Neural crest cell (in vitro differentiated cells): Measurements from ENCODE around the gene EXOC4. TPM values are rescaled to one million over a fixed set of nuclear protein-coding genes. Genes with fewer than 3 reads are reported as not detected.

ENCODE experiments used
- DNase-seq: peaks from one replicate; pipeline ENCODE4 v3.0.0; 2021; ENCODE audit warnings: low read depth, mixed read lengths, low spot score
- H3K27ac Mint-ChIP-seq: one replicate; pipeline ENCODE4 v1.8.0; 2021; ENCODE audit warnings: mild to moderate bottlenecking, mixed read lengths; ENCODE audit not compliant: unreplicated experiment
- H3K27me3 Mint-ChIP-seq: 2 replicates; pipeline ENCODE4 v1.8.0; 2021; ENCODE audit warnings: low read depth, mild to moderate bottlenecking, mixed read lengths
- H3K36me3 Mint-ChIP-seq: 2 replicates; pipeline ENCODE4 v1.8.0; 2021; ENCODE audit warnings: low read depth, mild to moderate bottlenecking, mixed read lengths
- H3K4me1 Mint-ChIP-seq: 2 replicates; pipeline ENCODE4 v1.8.0; 2021; ENCODE audit warnings: mixed read lengths
- H3K4me3 Mint-ChIP-seq: one replicate; pipeline ENCODE4 v1.8.0; 2021; ENCODE audit warnings: mild to moderate bottlenecking, mixed read lengths
- H3K9me3 Mint-ChIP-seq: 2 replicates; pipeline ENCODE4 v1.8.0; 2021; ENCODE audit warnings: mixed read lengths
- total RNA-seq: library from RNA; stranded (reverse); gene quantifications from 2 replicates; pipeline ENCODE4 v1.2.1, GENCODE V29; 2021
- TF ChIP-seq, protein P1 (sequence below): fragments of 200-600 bp; sonication (generic); conservative IDR thresholded peaks from 2 replicates; pipeline ENCODE4 v1.5.0; 2021; ENCODE audit warnings: antibody characterized with exemption, mild to moderate bottlenecking

The EXOC4 gene
- total RNA-seq, 1 donor from 2014 or later, result 79.7 TPM

DNA sequence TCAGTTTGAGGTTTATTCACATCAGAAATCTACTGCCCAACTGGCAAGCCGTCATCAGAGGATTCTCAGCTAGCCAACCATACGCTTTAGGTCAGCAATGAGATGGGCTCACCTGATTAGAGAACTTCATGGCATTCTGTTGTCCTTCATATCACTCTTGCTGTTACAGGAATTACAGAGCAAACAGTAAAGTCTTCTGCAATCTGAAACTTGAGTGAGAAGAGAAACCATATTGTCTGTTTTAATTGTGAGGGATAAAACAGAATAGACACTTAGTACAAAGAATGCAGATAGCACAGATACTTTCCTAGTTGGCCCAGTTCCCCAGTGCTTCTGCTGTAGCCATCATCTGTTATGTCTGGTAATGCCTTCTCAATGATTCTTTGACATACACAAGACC is 366.6 kb downstream of the EXOC4 start:
- H3K9me3 Mint-ChIP-seq, result no peaks in the 10 kb centered on the region
- no peaks in the 10 kb centered on the region for H3K36me3 Mint-ChIP-seq
- peaks cover 4% of the 10 kb centered on the region for H3K4me1 Mint-ChIP-seq
- no peak overlapping the region for H3K27ac Mint-ChIP-seq
- DNase-seq, result no peak
- no peaks in the 10 kb centered on the region for H3K27me3 Mint-ChIP-seq
- TF ChIP-seq, protein P1, sequence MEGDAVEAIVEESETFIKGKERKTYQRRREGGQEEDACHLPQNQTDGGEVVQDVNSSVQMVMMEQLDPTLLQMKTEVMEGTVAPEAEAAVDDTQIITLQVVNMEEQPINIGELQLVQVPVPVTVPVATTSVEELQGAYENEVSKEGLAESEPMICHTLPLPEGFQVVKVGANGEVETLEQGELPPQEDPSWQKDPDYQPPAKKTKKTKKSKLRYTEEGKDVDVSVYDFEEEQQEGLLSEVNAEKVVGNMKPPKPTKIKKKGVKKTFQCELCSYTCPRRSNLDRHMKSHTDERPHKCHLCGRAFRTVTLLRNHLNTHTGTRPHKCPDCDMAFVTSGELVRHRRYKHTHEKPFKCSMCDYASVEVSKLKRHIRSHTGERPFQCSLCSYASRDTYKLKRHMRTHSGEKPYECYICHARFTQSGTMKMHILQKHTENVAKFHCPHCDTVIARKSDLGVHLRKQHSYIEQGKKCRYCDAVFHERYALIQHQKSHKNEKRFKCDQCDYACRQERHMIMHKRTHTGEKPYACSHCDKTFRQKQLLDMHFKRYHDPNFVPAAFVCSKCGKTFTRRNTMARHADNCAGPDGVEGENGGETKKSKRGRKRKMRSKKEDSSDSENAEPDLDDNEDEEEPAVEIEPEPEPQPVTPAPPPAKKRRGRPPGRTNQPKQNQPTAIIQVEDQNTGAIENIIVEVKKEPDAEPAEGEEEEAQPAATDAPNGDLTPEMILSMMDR, result no peak
- H3K4me3 Mint-ChIP-seq, result no peak overlapping the region

DNA sequence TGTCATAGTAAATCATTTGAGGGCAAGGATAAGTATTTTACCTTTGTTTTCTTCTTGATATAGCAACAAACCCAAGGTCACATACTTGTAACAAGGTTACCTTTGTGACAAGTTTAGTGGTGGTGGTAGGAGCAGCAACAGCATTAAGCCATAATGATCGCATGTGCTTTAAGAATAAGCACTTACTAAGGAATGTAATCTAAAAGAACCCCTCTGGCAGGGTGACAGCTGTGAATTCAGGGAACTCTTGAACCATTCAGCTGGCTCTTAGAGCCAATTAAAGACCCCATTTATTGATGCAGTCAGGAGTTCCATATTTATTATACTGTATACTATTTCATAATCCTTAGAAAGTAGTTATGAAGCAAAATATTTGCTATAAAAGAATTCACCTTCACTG is 370.8 kb downstream of the EXOC4 start:
- H3K9me3 Mint-ChIP-seq, result no peaks in the 10 kb centered on the region
- TF ChIP-seq, protein P1, result no peak
- H3K4me1 Mint-ChIP-seq, result no peaks in the 10 kb centered on the region
- H3K27ac Mint-ChIP-seq, result no peak overlapping the region
- DNase-seq, result no peak
- no peaks in the 10 kb centered on the region for H3K36me3 Mint-ChIP-seq
- no peak overlapping the region for H3K4me3 Mint-ChIP-seq
- no peaks in the 10 kb centered on the region for H3K27me3 Mint-ChIP-seq

DNA sequence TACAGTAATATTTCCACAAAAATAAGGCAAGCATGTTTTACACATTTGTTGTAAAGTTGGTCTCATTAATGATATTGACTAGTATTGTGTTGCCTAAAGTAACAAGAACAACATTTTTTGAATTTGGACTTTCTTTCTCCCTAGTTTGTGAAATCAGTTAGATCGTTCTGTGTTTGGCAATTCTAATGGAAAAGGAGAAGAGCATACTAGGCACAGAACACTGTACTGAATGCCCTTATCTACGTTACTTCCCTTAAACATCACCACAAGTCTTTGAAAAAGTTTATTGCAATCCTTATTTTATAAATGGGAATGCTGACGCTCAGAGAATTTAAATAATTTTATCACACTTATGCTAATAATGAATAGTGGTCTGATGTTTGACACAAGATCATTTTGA is 372.2 kb downstream of the EXOC4 start:
- no peak overlapping the region for H3K27ac Mint-ChIP-seq
- no peaks in the 10 kb centered on the region for H3K27me3 Mint-ChIP-seq

DNA sequence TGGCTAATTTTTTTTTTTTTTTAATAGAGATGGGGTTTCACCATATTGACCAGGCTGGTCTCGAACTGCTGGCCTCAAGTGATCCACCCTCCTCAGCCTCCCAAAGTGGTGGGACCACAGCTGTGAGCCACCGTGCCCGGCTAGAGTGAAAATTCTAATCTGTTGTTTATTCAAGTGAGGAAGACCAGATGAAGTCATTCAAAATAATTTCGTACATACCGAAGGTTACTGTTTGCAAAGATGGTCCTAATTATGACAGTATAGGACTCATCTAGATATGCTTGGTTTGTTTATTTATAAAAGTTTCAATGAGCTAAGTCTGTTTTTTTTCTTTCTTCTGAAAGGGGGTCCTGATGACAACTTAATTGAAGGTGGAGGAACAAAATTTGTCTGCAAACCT is 376.8 kb downstream of the EXOC4 start:
- TF ChIP-seq, protein P1, result no peak
- no peak for DNase-seq
- H3K4me1 Mint-ChIP-seq, result no peaks in the 10 kb centered on the region
- H3K27ac Mint-ChIP-seq, result no peak overlapping the region
- no peaks in the 10 kb centered on the region for H3K27me3 Mint-ChIP-seq
- H3K9me3 Mint-ChIP-seq, result peaks cover 4% of the 10 kb centered on the region
- peaks cover 13% of the 10 kb centered on the region for H3K36me3 Mint-ChIP-seq
- H3K4me3 Mint-ChIP-seq, result no peak overlapping the region

More for the DNA sequence above, 372.2 kb downstream of the EXOC4 start:
- Mint-ChIP-seq H3K4me1 (no peaks in the 10 kb centered on the region), H3K4me3 (no peak overlapping the region), H3K36me3 (no peaks in the 10 kb centered on the region), H3K9me3 (no peaks in the 10 kb centered on the region)
- TF ChIP-seq, protein P1, result no peak
- DNase-seq, result no peak

DNA sequence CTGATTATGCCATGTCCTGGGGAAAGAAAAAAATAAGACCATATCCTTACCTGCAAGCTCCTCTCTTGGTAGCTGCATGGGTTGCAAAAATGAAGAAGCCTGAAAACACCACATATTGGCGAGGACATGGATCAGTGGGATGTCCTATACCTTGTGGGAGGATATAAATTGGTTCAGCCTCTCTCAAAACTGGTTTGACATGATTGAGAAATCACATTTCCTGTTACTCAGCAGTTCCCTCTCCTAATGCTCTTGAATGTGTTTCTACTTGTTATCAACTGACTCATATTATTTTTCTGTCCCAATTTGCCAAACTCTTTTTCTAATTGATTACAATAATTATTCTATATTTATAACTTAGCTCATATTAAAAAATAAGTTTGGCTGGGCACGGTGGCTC is 380.2 kb downstream of the EXOC4 start:
- no peak overlapping the region for H3K4me3 Mint-ChIP-seq

More for the DNA sequence above, 380.2 kb downstream of the EXOC4 start:
- Mint-ChIP-seq H3K27ac (no peak overlapping the region), H3K9me3 (peaks cover 5% of the 10 kb centered on the region), H3K36me3 (peaks cover 13% of the 10 kb centered on the region), H3K4me1 (no peaks in the 10 kb centered on the region), H3K27me3 (no peaks in the 10 kb centered on the region)
- TF ChIP-seq, protein P1, result no peak
- no peak for DNase-seq
